ENCODE data around the gene TLCD4.

- TF ChIP-seq TARDBP (IDR thresholded peaks at IDR 0.05) (no peak), FOXK2 (IDR thresholded peaks at IDR 0.05) (no peak), LEF1 (IDR thresholded peaks at IDR 0.05; ENCODE audit: borderline replicate concordance) (no peak), SUZ12 (IDR thresholded peaks at IDR 0.05) (no peak), CTBP1 (IDR thresholded peaks at IDR 0.05; ENCODE audit: borderline replicate concordance) (no peak), SP1 (IDR thresholded peaks at IDR 0.05) (no peak), FOXM1 (IDR thresholded peaks at IDR 0.05; ENCODE audit: borderline replicate concordance) (no peak), ELF4 (IDR thresholded peaks at IDR 0.05) (no peak)
Observed at GRCh38 chr1:95095833-95096217, 21.3 kb upstream of the TLCD4 start.

Measured in HEK293T (cell line).